HG03565 (cell line): ENCODE data around the gene ZNF695.
A peak's percentile ranks its signal among the peaks of the same experiment; 100 is the strongest.
"Not testable (repeated sequence)": the region's sequence is repeated elsewhere in the genome, so short reads cannot be mapped to it uniquely, and the experiment has no call there.

Experiments
- ATAC-seq: cut with Tn5 transposase; IDR thresholded peaks from one replicate; pipeline ENCODE4 v1.9.1; 2021; ENCODE audit warnings: mild to moderate bottlenecking, moderate library complexity; ENCODE audit not compliant: unreplicated experiment

The ZNF695 gene

DNA sequence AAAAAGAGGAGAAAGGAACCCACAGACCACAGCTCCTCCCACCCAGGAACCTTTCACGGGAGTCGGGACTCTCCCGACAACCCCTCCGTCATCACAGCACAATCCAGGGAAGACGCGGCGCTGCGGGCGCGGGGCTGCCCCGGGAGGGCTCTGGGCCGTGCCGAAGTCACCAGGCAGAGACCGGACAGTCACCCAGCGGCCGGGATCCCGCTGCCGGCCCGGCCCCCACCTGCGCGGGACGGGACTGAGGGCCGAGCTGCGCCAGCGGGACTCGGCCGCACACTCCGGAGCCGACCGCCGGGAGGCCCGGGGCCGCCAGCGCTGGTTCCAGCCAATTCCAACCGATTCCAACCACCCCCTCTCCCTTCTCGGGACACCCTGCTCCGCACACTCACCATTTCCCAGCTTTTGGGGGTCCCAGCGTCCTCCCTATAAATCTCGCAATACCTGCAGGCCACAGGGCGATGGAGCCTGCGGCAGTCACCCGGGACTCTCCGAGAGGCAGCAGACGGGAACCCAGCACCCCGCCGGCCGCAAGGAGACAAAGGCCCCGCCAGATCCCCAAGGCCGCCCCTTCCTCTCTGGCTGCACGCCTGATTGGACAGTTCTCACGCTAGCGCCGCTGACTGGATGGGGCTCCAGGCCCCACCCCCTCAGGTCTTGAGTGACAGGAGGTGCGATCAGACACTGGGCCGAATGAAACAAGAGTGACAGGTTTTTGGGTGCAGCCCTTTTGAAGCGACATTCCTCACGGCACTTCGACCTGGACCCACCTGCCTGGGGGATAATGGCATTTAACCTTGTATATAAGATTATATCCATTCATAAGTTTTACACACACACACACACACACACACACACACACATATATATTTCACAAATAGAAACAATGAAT lies at the start of gene ZNF695:
ZNF695 (minus strand) TSS at position 547 of the 895 bp plus-strand sequence; CDS start at position 398, 149 bp downstream.
- peak; percentile 99 for ATAC-seq

DNA sequence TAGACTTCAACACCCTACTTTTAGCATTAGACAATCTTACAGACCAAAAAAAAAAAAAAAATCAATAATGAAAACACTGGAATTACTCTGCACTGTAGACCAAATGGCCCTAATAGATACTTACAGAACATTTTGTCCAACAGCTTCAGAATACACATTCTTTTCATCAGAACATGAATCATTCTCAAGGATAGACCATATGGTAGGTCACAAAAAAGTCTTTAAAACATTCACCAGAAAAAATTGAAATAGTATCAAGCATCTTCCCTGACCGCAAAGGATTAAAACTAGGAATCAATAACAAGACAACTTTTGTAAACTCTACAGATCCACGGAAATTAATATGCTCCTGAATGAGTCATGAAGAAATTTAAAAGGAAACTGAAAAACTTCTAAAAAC lies 48.2 kb upstream of the ZNF695 start:
- ATAC-seq, result no peak

DNA sequence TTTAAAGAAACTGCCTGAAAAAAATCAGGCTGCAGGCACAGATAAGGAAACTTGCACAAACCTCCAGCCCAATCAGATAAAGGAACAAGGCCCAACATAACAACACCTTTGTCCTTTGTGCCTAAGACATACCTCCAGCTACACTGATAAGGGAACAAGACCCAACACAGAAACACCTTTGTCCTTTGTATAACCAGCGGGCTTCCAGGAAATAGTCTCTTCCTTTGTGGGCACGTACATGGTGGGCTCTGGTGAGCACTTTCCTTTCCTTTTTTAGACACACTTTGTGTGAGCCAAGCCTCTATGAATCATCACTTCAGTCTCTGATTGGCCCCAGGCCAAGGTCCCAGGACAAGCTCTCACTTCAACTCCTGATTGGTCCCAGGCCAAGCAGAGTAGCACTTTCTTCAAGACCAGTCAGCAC lies 47.1 kb upstream of the ZNF695 start:
- ATAC-seq, result no peak

DNA sequence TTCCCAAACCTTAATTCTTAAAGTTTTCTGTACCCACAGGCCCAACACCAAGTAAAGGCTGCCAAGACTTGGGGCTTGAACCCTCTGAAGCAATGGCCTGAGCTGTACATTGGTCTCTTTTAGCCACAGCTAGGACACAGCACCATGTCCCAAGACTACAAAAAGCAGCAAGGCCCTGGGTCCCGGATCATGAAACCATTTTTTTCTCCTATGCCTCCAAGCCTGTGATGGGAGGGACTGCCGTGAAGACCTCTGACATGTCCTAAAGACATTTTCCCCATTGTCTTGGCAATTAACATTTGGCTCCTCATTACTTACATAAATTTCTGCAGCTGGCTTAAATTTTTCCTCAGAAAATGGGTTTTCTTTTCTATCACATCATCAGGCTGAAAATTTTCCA lies 39.8 kb upstream of the ZNF695 start:
- ATAC-seq, result no peak

DNA sequence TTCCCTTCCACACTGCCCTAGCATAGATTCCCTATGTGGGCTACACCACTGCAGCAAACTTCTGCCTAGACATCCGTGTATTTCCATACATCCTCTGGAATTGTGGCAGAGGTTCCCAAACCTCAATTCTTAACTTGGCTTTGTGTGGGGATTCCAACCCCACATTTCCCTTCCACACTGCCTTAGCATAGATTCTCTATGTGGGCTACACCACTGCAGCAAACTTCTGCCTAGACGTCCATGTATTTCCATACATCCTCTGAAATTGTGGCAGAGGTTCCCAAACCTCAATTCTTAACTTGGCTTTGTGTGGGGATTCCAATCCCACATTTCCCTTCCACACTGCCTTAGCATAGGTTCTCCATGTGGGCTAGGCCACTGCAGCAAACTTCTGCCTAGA lies 39.4 kb upstream of the ZNF695 start:
- no peak for ATAC-seq

DNA sequence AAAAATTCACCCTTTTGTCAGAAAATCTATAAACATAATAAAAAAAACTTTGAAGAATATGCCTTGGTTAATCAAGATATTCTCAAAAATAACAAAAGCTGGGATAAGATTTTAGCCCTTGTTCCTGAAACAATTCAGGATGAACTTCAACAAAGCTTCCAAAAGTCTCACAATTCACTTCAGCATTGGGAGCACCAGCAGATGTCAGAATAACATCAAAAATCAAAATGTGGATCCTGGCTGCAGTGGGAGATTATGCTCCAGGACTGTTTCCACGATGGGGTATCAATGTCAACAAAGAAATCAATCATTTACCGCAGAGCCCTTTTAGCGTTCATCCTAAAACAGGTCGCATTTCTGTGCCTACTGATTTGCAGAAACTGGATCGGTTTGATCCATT lies 35.5 kb upstream of the ZNF695 start:
- ATAC-seq, result no peak

DNA sequence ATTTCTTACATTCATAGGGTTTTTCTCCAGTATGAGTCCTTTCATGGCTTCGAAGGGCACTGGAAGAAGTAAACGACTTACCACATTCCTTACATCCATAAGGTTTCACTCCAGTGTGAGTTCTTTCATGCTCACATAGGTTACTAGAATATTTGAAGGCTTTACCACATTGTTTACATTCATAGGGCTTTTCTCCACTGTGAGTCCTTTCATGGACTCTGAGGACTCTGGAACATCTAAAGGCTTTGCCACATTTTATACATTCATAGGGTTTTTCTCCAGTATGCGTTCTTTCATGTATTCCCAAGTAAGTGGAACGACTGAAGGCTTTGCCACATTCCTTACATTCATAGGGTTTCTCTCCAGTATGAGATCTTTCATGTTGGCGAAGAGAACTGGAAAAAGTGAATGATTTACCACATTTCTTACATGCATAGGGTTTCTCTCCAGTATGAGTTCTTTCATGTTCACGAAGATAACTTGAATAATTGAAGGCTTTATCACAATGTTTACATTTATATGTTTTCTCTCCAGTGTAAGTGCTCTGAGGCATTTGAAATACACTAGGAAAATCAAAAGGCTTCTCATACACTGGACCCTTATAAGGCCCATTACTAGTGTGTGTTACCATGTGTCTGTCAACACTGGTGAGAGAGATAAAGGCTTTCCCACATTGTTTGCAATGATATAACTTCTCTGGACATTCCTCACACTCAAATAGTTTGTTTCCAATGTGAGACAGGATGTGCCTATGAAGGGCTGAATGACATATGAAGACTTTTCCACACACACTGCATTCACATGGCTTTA lies 29.9 kb upstream of the ZNF695 start:
- ATAC-seq, result no peak

DNA sequence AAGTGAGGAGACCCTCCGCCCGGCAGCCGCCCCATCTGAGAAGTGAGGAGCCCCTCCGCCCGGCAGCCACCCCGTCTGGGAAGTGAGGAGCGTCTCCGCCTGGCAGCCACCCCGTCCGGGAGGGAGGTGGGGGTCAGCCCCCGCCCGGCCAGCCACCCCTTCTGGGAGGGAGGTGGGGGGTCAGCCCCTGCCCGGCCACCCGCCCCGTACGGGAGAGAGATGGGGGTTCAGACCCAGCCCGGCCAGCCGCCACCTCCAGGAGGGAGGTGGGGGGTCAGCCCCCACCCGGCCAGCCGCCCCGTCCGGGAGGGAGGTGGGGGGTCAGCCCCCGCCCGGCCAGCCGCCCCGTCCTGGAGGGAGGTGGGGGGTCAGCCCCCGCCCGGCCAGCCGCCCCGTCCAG lies 24.4 kb upstream of the ZNF695 start:
- not testable (repeated sequence) for ATAC-seq

DNA sequence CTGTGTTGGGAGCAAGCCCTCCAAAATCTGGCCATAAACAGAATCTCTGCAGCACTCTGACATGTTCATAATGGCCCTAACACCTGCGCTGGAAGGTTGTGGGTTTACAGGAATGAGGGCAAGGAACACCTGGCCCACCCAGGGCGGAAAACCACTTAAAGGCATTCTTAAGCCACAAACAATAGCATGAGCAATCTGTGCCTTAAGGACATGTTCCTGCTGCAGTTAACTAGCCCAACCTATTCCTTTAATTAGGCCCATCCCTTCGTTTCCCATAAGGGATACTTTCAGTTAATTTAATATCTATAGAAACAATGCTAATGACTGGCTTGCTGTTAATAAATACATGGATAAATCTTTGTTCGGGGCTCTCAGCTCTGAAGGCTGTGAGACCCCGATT lies 16.8 kb upstream of the ZNF695 start:
- not testable (repeated sequence) for ATAC-seq

DNA sequence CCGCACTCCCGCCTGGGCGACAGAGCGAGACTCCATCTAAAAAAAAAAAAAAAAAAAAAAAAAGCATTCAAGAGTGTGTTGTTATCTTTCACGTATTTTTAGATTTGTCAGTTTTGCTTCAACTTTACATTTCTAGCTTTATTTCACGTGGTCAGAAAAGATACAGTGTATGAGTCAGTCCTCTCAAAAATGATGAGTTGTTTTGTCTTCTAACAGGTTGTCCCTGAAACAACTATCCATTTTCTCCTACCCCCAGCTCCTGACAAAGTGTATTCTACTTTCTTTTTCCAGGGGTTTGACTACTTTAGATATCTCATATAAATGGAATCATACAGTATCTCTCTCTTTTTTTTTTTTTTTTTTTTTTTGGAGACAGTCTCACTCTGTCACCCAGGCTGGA lies 5.5 kb upstream of the ZNF695 start:
- ATAC-seq, result no peak

DNA sequence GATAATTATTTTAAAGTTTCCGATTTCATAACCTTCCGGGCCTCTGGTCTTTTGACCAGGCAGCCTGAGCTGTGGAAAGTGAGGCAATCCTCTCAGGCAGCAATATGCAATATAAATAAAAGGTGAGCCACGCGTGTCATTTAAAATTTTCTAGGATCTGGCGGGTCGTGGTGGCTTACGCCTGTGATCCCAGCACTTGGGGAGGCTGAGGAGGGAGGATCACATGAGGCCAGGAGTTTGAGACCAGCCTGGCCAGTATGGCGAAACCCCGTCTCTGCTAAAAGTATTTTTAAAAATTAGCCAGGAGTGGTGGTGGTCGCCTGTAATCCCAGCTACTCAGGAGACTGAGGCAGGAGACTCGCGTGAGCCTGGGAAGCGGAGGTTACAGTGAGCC lies 546 bp upstream of the ZNF695 start:
- ATAC-seq, result no peak

DNA sequence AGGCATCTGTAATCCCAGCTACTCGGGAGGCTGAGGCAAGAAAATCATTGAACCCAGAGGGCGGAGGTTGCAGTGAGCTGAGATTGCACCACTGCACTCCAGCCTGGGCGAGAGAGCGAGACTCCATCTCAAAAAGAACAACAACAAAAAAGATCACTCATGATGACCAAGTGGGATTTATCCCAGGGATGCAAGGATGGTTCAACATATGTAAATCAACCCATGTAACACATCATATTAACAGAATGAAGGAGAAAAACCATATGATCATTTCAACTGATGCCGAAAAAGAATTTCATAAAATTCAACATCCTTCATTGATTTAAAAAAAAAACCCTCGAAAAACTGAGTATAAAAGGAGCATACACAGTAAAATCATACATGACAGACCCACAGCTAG lies 3.8 kb downstream of the ZNF695 start:
- ATAC-seq, result not testable (repeated sequence)

DNA sequence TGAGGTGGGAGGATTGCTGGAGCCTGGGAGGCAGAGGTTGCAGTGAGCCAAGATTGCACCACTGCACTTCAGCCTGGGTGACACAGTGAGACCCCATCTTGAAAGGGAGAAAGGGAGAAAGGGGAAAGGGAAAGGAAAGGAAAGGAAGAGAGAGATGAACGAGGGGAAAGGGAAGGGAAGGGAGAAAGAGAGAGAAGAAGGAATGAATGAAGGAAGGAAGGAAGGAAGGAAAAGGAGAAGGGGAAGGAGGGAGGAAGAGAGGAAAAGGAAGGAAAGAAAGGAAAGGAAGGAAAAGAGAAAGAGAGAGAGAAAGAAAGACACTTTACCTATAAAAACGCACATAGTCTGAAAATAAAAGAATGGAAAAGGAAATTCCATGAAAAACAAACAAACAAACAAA lies 18.0 kb downstream of the ZNF695 start:
- ATAC-seq, result no peak

DNA sequence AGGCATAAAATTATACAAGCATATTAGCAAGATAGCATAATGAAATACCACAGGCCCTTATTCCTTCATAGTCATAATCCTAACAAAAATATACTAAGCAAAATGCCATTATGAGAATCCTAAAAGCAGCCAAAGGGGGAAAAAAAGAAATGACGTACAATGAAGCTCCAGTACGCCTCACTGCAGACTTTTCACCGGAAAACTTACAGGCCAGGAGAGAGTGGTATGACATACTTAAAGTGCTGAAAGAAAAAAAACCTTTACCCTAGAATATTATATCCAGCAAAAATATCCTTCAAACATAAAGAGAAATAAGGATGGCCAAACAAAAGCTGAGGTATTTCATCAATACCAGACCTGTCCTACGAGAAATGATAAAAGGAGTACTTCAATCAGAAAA lies 19.5 kb downstream of the ZNF695 start:
- ATAC-seq, result no peak

DNA sequence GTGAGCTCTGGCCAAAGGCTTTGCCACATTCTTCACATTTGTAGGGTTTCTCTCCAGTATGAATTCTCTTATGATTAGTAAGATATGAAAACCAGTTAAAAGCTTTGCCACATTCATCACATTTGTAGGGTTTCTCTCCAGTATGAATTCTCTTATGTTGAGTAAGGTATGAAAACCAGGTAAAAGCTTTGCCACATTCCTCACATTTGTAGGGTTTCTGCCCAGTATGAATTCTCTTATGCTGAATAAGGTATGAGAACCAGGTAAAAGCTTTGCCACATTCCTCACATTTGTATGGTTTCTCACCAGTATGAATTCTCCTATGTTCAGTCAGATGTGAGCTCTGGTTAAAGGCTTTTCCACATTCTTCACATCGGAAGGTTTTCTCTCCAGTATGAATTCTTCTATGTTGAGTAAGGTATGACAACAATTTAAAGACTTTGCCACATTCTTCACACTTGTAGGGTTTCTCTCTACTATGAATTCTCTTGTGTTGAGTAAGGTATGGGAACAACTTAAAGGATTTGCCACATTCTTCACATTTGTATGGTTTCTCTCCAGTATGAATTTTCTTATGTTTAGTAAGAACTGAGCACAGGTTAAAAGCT lies 20.7 kb downstream of the ZNF695 start:
- no peak for ATAC-seq

DNA sequence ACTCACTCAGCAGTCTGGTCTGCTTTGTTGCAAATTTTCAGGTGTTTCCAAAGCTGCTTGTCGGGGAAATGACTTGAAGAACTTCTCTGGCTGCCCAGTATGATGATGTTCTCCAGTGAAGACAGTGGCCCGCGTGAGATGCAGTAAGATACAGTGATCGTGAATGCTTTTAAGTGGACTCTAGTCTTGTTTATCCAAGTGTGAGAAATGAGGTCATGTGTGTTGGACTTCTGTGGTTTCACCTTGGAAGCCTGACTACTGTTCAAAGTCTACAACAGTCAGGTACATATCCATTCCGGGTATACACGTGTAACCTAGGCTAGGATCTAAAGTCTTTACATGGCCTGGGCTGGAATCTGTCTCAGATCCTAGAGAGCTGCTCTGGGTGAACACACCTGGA lies 29.1 kb downstream of the ZNF695 start:
- no peak for ATAC-seq

DNA sequence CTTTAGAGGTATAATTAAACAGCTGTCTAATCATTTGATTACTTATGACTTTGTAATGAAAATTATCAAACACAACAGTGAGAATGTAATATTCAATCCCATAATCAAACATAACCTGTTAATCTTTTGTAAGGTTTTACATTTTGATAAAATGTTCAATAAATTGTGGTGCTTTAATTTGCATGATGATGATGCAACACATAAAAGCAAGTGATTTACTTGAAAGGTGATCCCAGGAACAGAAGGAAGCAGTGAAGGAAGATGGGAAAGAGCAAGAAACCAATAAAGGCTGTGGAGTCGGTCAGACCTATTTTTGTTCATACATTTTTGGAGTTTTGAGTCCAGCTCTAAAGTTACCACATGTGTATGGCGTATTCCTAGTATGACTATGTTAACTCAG lies 29.6 kb downstream of the ZNF695 start:
- no peak for ATAC-seq

DNA sequence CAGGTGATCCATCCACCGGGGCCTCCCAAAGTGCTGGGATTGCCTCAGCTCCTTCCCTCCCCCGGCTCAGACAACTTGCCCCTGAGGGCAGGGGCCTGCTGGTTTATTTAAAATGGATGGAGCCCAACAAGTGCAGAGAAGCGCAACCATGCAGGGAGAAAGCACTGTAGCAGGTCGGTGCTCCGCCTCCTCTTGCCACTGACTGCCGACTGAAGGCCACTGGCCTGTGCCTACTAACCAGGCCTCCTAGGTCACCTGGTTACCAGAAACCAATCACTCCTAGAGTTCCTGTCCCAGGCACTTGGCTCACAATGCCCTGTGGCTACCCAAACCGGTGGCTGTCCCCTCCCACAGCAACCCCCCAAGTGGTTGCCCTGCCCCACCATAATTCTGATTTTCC lies 35.9 kb downstream of the ZNF695 start:
- no peak for ATAC-seq

DNA sequence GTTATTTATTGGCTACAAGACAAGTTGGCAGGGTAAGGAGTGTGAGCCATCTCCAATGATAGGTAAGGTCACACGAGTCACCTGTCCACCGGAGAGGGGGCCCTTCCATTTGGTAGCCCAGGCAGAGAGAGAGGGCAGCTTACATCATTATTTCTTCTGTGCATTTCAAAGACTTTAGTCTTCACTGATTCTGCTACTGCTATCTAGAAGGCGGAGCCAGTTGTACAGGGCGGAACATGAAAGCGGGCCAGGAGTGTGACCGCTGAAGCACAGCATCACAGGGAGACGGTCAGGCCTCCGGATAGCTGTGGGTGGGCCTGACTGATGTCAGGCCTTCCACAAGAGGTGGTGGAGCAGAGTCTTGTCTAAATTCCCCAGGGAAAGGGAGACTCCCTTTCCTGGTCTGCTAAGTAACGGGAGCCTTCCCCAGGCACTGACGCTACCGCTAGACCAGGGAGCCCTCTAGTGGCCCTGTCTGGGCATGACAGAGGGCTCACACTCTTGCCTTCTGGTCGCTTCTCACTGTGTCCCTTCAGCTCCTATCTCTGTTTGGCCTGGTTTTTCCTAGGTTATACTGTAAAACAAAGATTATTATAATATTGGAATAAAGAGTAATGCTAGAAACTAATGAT lies 36.7 kb downstream of the ZNF695 start:
- ATAC-seq, result no peak

DNA sequence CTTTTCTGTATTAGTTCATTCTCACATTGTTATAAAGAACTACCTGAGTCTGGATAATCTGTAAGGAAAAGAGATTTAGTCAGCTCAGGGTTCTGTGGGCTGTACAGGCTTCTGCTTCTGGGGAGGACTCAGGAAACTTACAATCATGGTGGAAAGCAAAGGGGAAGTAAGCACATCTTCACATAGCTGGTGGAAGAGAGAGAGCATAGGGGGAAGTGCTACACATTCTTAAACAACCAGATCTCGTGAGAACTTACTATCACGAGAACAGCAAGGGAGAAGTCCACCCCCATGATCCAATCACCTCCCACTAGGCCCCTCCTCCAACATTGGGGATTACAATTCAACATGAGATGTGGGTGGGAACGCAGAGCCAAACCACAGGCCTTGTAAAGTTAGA lies 38.2 kb downstream of the ZNF695 start:
- no peak for ATAC-seq

DNA sequence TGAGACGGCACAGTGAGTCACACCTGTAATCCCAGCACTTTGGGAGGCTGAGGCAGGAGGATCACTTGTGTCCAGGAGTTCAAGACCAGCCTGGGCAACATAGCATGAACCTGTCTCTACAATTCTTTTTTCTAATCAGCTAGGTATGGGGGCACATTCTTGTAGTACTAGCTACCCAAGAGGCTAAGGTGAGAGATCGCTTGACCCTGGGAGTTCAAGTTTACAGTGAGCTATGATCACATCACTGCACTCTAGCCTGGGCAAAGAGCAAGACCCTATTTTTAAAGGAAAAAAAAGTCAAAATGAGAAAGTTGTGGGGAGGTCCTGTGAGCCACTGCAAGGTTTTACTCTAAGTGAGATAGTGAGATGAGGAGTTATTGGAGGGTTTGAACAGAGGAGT lies 41.4 kb downstream of the ZNF695 start:
- no peak for ATAC-seq
